NCI-H2107 treated with DMSO at 0.1 percent for 48 hours (cell line): ENCODE measurements around the gene RCAN2.
"Not testable (repeated sequence)": the region's sequence is repeated elsewhere in the genome, so short reads cannot be mapped to it uniquely, and the experiment has no call there.

Experiments
- DNase-seq: peaks from one replicate; lab custom pipeline; 2025; ENCODE audit not compliant: unreplicated experiment; lab: John Stamatoyannopoulos, UW

RCAN2 gene

GRCh38 chr6:46338131-46338530 is 153.1 kb downstream of the RCAN2 start:
- no peak for DNase-seq

GRCh38 chr6:46334442-46334841 is 156.8 kb downstream of the RCAN2 start:
- DNase-seq = no peak

- DNase-seq = no peak
Observed at GRCh38 chr6:46333481-46333880, 157.8 kb downstream of the RCAN2 start.

GRCh38 chr6:46332448-46332847 is 158.8 kb downstream of the RCAN2 start:
- DNase-seq = not testable (repeated sequence)

- DNase-seq = no peak
Observed at GRCh38 chr6:46331461-46331860, 159.8 kb downstream of the RCAN2 start.

GRCh38 chr6:46329568-46329967 is 161.7 kb downstream of the RCAN2 start:
- no peak for DNase-seq

GRCh38 chr6:46327779-46328178 is 163.5 kb downstream of the RCAN2 start:
- no peak for DNase-seq

- DNase-seq = peak; percentile 82
Observed at GRCh38 chr6:46325561-46326530, 165.4 kb downstream of the RCAN2 start.

GRCh38 chr6:46324706-46325105 is 166.5 kb downstream of the RCAN2 start:
- DNase-seq = no peak

- no peak for DNase-seq
Observed at GRCh38 chr6:46323966-46324622, 167.2 kb downstream of the RCAN2 start.

- DNase-seq = no peak
Observed at GRCh38 chr6:46323312-46323965, 167.8 kb downstream of the RCAN2 start.

- no peak for DNase-seq
Observed at GRCh38 chr6:46320505-46320904, 170.7 kb downstream of the RCAN2 start.

- no peak for DNase-seq
Observed at GRCh38 chr6:46315589-46315988, 175.7 kb downstream of the RCAN2 start.

- DNase-seq = no peak
Observed at GRCh38 chr6:46312654-46313053, 178.6 kb downstream of the RCAN2 start.

- no peak for DNase-seq
Observed at GRCh38 chr6:46310196-46310595, 181.1 kb downstream of the RCAN2 start.

- DNase-seq = no peak
Observed at GRCh38 chr6:46306431-46306830, 184.8 kb downstream of the RCAN2 start.

GRCh38 chr6:46305833-46306232 is 185.4 kb downstream of the RCAN2 start:
- no peak for DNase-seq

GRCh38 chr6:46305236-46305635 is 186.0 kb downstream of the RCAN2 start:
- no peak for DNase-seq

GRCh38 chr6:46302816-46303215 is 188.4 kb downstream of the RCAN2 start:
- DNase-seq = no peak

GRCh38 chr6:46302176-46302575 is 189.1 kb downstream of the RCAN2 start:
- DNase-seq = no peak

GRCh38 chr6:46299253-46299652 is 192.0 kb downstream of the RCAN2 start:
- no peak for DNase-seq

GRCh38 chr6:46296586-46296985 is 194.7 kb downstream of the RCAN2 start:
- DNase-seq = no peak
